WTC11 (cell line): ENCODE measurements around the gene C1orf159. TPM values are rescaled to one million over a fixed set of nuclear protein-coding genes. Genes with fewer than 3 reads are reported as not detected.
A peak's percentile ranks its signal among the peaks of the same experiment; 100 is the strongest.

ENCODE experiments used
- ATAC-seq: fragments of 200-7000 bp; cut with Tn5 transposase; 2 replicates; pipeline ENCODE4 v1.10.0; 2021; ENCODE audit warnings: mild to moderate bottlenecking, moderate library complexity
- CTCF ChIA-PET: fragments of 300-600 bp; sonication (Branson Sonifier 250); formaldehyde crosslinking; loops from one replicate; lab custom pipeline; 2021; ENCODE audit warnings: antibody characterized with exemption; lab: Charles Lee
- POLR2A ChIA-PET: fragments of 350-600 bp; sonication (Branson Sonifier 250); formaldehyde crosslinking; loops from one replicate; lab custom pipeline; 2021; ENCODE audit warnings: antibody characterized with exemption; lab: Charles Lee
- DNase-seq: peaks from one replicate; pipeline ENCODE4 v3.0.0; 2021; ENCODE audit warnings: low spot score
- H3K27ac Mint-ChIP-seq: 2 replicates; pipeline ENCODE4 v1.8.0; 2021; ENCODE audit warnings: mixed read lengths
- H3K27me3 Mint-ChIP-seq: 2 replicates; pipeline ENCODE4 v1.8.0; 2021; ENCODE audit warnings: low read depth, mild to moderate bottlenecking, moderate library complexity, mixed read lengths
- H3K36me3 Mint-ChIP-seq: 2 replicates; pipeline ENCODE4 v1.8.0; 2021; ENCODE audit warnings: mixed read lengths
- H3K4me1 Mint-ChIP-seq: 2 replicates; pipeline ENCODE4 v1.8.0; 2022; ENCODE audit warnings: mixed read lengths
- H3K4me3 Mint-ChIP-seq: 2 replicates; pipeline ENCODE4 v1.8.0; 2021; ENCODE audit warnings: mild to moderate bottlenecking, moderate library complexity, mixed read lengths
- H3K9me3 Mint-ChIP-seq: 2 replicates; pipeline ENCODE4 v1.8.0; 2021; ENCODE audit warnings: mixed read lengths
- ATF1 ChIP-seq: sonication (generic); formaldehyde crosslinking; IDR thresholded peaks from 2 replicates; pipeline ENCODE4 v1.8.1; 2023; ENCODE audit warnings: mild to moderate bottlenecking, moderate library complexity, missing genetic modification reagents
- CREB1 ChIP-seq: sonication (generic); formaldehyde crosslinking; IDR thresholded peaks from 2 replicates; pipeline ENCODE4 v1.8.0; 2023; ENCODE audit warnings: mild to moderate bottlenecking, missing genetic modification reagents
- CREM ChIP-seq: sonication (generic); formaldehyde crosslinking; IDR thresholded peaks from 2 replicates; pipeline ENCODE4 v1.8.1; 2022; ENCODE audit warnings: mild to moderate bottlenecking, missing genetic modification reagents, moderate library complexity
- E2F4 ChIP-seq: sonication (generic); formaldehyde crosslinking; IDR thresholded peaks from 2 replicates; pipeline ENCODE4 v1.8.1; 2022; ENCODE audit warnings: low read depth, mild to moderate bottlenecking, moderate library complexity, missing genetic modification reagents, borderline replicate concordance
- EMX1 ChIP-seq: fragments of 250-450 bp; sonication (Bioruptor Pico); IDR thresholded peaks from 2 replicates; pipeline ENCODE4 v1.8.0; 2021; ENCODE audit warnings: mild to moderate bottlenecking
- GTF2I ChIP-seq: fragments of 250-450 bp; sonication (Bioruptor Pico); conservative IDR thresholded peaks from 2 replicates; pipeline ENCODE4 v1.4.0; 2021; ENCODE audit warnings: mild to moderate bottlenecking
- HMGA2 ChIP-seq: fragments of 250-450 bp; sonication (Bioruptor Pico); IDR thresholded peaks from 2 replicates; pipeline ENCODE4 v1.4.0; 2021; ENCODE audit warnings: mild to moderate bottlenecking, moderate library complexity
- JAZF1 ChIP-seq: fragments of 250-450 bp; sonication (Bioruptor Pico); IDR thresholded peaks from 2 replicates; pipeline ENCODE4 v1.9.0; 2021; ENCODE audit warnings: moderate library complexity, mild to moderate bottlenecking, inconsistent platforms
- KAT7 ChIP-seq: sonication (generic); formaldehyde crosslinking; IDR thresholded peaks from 2 replicates; pipeline ENCODE4 v1.8.1; 2023; ENCODE audit warnings: missing genetic modification reagents, mild to moderate bottlenecking, borderline replicate concordance
- MAX ChIP-seq: sonication (generic); formaldehyde crosslinking; IDR thresholded peaks from 2 replicates; pipeline ENCODE4 v1.8.0; 2022; ENCODE audit warnings: mild to moderate bottlenecking, missing genetic modification reagents
- MYBL2 ChIP-seq: sonication (generic); formaldehyde crosslinking; IDR thresholded peaks from 2 replicates; pipeline ENCODE4 v1.8.1; 2023; ENCODE audit warnings: mild to moderate bottlenecking, moderate library complexity, missing genetic modification reagents
- NFATC4 ChIP-seq: fragments of 250-450 bp; sonication (Bioruptor Pico); IDR thresholded peaks from 2 replicates; pipeline ENCODE4 v1.9.0; 2021; ENCODE audit warnings: mild to moderate bottlenecking
- NFE2L1 ChIP-seq: sonication (generic); formaldehyde crosslinking; IDR thresholded peaks from 2 replicates; pipeline ENCODE4 v1.8.1; 2023; ENCODE audit warnings: missing genetic modification reagents
- PREB ChIP-seq: sonication (generic); formaldehyde crosslinking; IDR thresholded peaks from 2 replicates; pipeline ENCODE4 v1.8.1; 2022; ENCODE audit warnings: mild to moderate bottlenecking, missing genetic modification reagents, moderate library complexity, borderline replicate concordance
- RELA ChIP-seq: sonication (generic); formaldehyde crosslinking; IDR thresholded peaks from 2 replicates; pipeline ENCODE4 v1.8.1; 2022; ENCODE audit warnings: missing genetic modification reagents, mild to moderate bottlenecking, borderline replicate concordance
- RORB ChIP-seq: fragments of 250-450 bp; sonication (Bioruptor Pico); IDR thresholded peaks from 2 replicates; pipeline ENCODE4 v1.9.0; 2021; ENCODE audit warnings: mild to moderate bottlenecking
- SMAD3 ChIP-seq: sonication (generic); formaldehyde crosslinking; IDR thresholded peaks from 2 replicates; pipeline ENCODE4 v1.8.0; 2022; ENCODE audit warnings: missing genetic modification reagents, mild to moderate bottlenecking, borderline replicate concordance
- STAT6 ChIP-seq: sonication (generic); formaldehyde crosslinking; conservative IDR thresholded peaks from 2 replicates; pipeline ENCODE4 v1.8.1; 2023; ENCODE audit warnings: mild to moderate bottlenecking, low read depth, missing genetic modification reagents, moderate library complexity
- ZBTB21 ChIP-seq: sonication (generic); formaldehyde crosslinking; IDR thresholded peaks from 2 replicates; pipeline ENCODE4 v1.8.1; 2023; ENCODE audit warnings: mild to moderate bottlenecking, missing genetic modification reagents, borderline replicate concordance
- ZBTB43 ChIP-seq: sonication (generic); formaldehyde crosslinking; IDR thresholded peaks from 2 replicates; pipeline ENCODE4 v1.8.1; 2023; ENCODE audit warnings: mild to moderate bottlenecking, missing genetic modification reagents
- ZNF219 ChIP-seq: sonication (generic); formaldehyde crosslinking; IDR thresholded peaks from 2 replicates; pipeline ENCODE4 v1.8.0; 2023; ENCODE audit warnings: missing genetic modification reagents, mild to moderate bottlenecking, borderline replicate concordance
- ZNF512 ChIP-seq: sonication (generic); formaldehyde crosslinking; IDR thresholded peaks from 2 replicates; pipeline ENCODE4 v1.8.1; 2022; ENCODE audit warnings: missing genetic modification reagents, borderline replicate concordance
- ZSCAN18 ChIP-seq: fragments of 250-450 bp; sonication (Bioruptor Pico); IDR thresholded peaks from 2 replicates; pipeline ENCODE4 v2.1.2; 2022; ENCODE audit warnings: mild to moderate bottlenecking, moderate library complexity
- total RNA-seq: library from RNA; stranded (reverse); gene quantifications from 3 replicates; pipeline ENCODE4 v1.2.3, GENCODE V29; 2021
- TF ChIP-seq, protein P1 (sequence below): fragments of 250-450 bp; sonication (Bioruptor Pico); IDR thresholded peaks from 2 replicates; pipeline ENCODE4 v1.9.0; 2021; ENCODE audit warnings: mild to moderate bottlenecking
- TF ChIP-seq, protein P2 (sequence below): sonication (generic); formaldehyde crosslinking; IDR thresholded peaks from 2 replicates; pipeline ENCODE4 v1.8.1; 2023; ENCODE audit warnings: mild to moderate bottlenecking, missing genetic modification reagents, moderate library complexity

C1orf159 gene
- total RNA-seq, 1 experiment from 2014 or later: 17.8 TPM

- TF ChIP-seq NFE2L1 (CRISPR knock-in tag) (no peak), ZNF219 (no peak), EMX1 (no peak), ATF1 (CRISPR knock-in tag) (no peak), CREM (CRISPR knock-in tag) (peak; percentile 79; the same call in 1 of the 2 replicates), RORB (CRISPR knock-in tag) (no peak), GTF2I (CRISPR knock-in tag) (no peak), PREB (CRISPR knock-in tag) (no peak), ZSCAN18 (CRISPR knock-in tag) (no peak), HMGA2 (no peak), SMAD3 (no peak), ZNF512 (CRISPR knock-in tag) (no peak), NFATC4 (CRISPR knock-in tag) (no peak), MAX (CRISPR knock-in tag) (peak; percentile 10; the same call in 1 of the 2 replicates), JAZF1 (CRISPR knock-in tag) (no peak), E2F4 (CRISPR knock-in tag) (no peak), RELA (CRISPR knock-in tag) (no peak), ZBTB43 (peak; percentile 24; the same call in 1 of the 2 replicates)
- TF ChIP-seq, protein P1, sequence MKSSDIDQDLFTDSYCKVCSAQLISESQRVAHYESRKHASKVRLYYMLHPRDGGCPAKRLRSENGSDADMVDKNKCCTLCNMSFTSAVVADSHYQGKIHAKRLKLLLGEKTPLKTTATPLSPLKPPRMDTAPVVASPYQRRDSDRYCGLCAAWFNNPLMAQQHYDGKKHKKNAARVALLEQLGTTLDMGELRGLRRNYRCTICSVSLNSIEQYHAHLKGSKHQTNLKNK: no peak
Observed at GRCh38 chr1:1033009-1033587, 82.8 kb downstream of the C1orf159 start (continued).

GRCh38 chr1:1032424-1032823, 83.5 kb downstream of the C1orf159 start:
- peaks cover 10% of the 10 kb centered on the region for H3K4me1 Mint-ChIP-seq
- no peaks in the 10 kb centered on the region for H3K9me3 Mint-ChIP-seq
- ATAC-seq (peak; percentile 2; the same call in 1 of the 2 replicates), DNase-seq (peak; percentile 41)
- H3K27ac Mint-ChIP-seq: no peak overlapping the region
- peaks cover 24% of the 10 kb centered on the region for H3K27me3 Mint-ChIP-seq
- peaks cover 5% of the 10 kb centered on the region; the same call in 1 of the 2 replicates for H3K36me3 Mint-ChIP-seq
- ChIA-PET POLR2A (interaction anchor here (0.6 to 2.0 kb wide), 2 partner anchors 13 to 266 kb away, joined by 3 to 9 read pairs; partner anchors contain the start of gene AGRN), CTCF (interaction anchor here (0.7 to 4.3 kb wide), 20 partner anchors 8 to 259 kb away, joined by 3 to 57 read pairs (median 8); partner anchors contain the start of genes AGRN, HES4, ISG15 and PERM1)
- peak overlapping the region; percentile 60 for H3K4me3 Mint-ChIP-seq
- TF ChIP-seq CREB1 (CRISPR knock-in tag) (no peak), STAT6 (CRISPR knock-in tag) (no peak), EMX1 (no peak), KAT7 (no peak), ZBTB43 (no peak), ZBTB21 (CRISPR knock-in tag) (no peak), MYBL2 (CRISPR knock-in tag) (no peak)
- TF ChIP-seq, protein P2, sequence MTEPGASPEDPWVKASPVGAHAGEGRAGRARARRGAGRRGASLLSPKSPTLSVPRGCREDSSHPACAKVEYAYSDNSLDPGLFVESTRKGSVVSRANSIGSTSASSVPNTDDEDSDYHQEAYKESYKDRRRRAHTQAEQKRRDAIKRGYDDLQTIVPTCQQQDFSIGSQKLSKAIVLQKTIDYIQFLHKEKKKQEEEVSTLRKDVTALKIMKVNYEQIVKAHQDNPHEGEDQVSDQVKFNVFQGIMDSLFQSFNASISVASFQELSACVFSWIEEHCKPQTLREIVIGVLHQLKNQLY: no peak
